OCI-LY3 (cell line): ENCODE data around the gene IRF5.

Experiments used
- H2AFZ ChIP-seq: fragments of 200-600, 300-600 bp; shearing (Covaris generic); 2 replicates; pipeline ENCODE4 v1.6.0; 2014; ENCODE audit warnings: antibody characterized with exemption, low read depth, low read length
- H3K27ac ChIP-seq: fragments of 200-600, 300-600 bp; sonication (generic); 2 replicates; pipeline ENCODE4 v1.5.1; 2014; ENCODE audit warnings: mild to moderate bottlenecking, low read length, moderate library complexity, mixed read lengths
- H3K27me3 ChIP-seq: fragments of 200-600, 300-600 bp; sonication (generic); 2 replicates; pipeline ENCODE4 v1.6.1; 2014; ENCODE audit warnings: low read depth, low read length, mixed read lengths
- H3K36me3 ChIP-seq: fragments of 200-600, 300-600 bp; sonication (generic); replicated peaks from 2 replicates; pipeline ENCODE3; 2014; ENCODE audit warnings: low read depth, low read length, mixed read lengths
- H3K4me1 ChIP-seq: fragments of 300-600, 200-600 bp; sonication (generic); 2 replicates; pipeline ENCODE4 v1.6.1; 2014; ENCODE audit warnings: low read length, mixed read lengths
- H3K4me2 ChIP-seq: fragments of 200-600, 300-600 bp; sonication (generic); 2 replicates; pipeline ENCODE4 v1.6.1; 2014; ENCODE audit warnings: low read length, mixed read lengths
- H3K4me3 ChIP-seq: fragments of 300-600, 200-600 bp; sonication (generic); 2 replicates; pipeline ENCODE4 v1.5.1; 2014; ENCODE audit warnings: antibody characterized with exemption, mild to moderate bottlenecking, low read length, moderate library complexity
- H3K79me2 ChIP-seq: fragments of 300-600, 200-600 bp; shearing (Covaris generic); 2 replicates; pipeline ENCODE4 v1.6.1; 2014; ENCODE audit warnings: mild to moderate bottlenecking, low read length, mixed read lengths
- H3K9ac ChIP-seq: fragments of 300-600, 200-600 bp; shearing (Covaris generic); 2 replicates; pipeline ENCODE4 v1.6.0; 2014; ENCODE audit warnings: mild to moderate bottlenecking, low read length, moderate library complexity
- H3K9me3 ChIP-seq: fragments of 200-600, 300-600 bp; shearing (Covaris generic); 2 replicates; pipeline ENCODE4 v1.6.1; 2014; ENCODE audit warnings: low read length, mixed read lengths; ENCODE audit not compliant: insufficient read depth
- H4K20me1 ChIP-seq: fragments of 200-600, 300-600 bp; sonication (generic); 2 replicates; pipeline ENCODE4 v1.6.1; 2016; ENCODE audit warnings: low read length, mixed read lengths; ENCODE audit not compliant: insufficient read depth
- EZH2phosphoT487 ChIP-seq: fragments of 200-600 bp; shearing (Covaris generic); IDR thresholded peaks from 2 replicates; pipeline ENCODE4 v1.6.1; 2018; ENCODE audit warnings: antibody characterized with exemption, mixed run types, low read depth
- TF ChIP-seq, protein P1 (sequence below): fragments of 200-600, 300-600 bp; sonication (generic); IDR thresholded peaks from 2 replicates; pipeline ENCODE4 v1.5.1; 2014; ENCODE audit warnings: antibody characterized with exemption, low read length, low read depth

The IRF5 gene

DNA sequence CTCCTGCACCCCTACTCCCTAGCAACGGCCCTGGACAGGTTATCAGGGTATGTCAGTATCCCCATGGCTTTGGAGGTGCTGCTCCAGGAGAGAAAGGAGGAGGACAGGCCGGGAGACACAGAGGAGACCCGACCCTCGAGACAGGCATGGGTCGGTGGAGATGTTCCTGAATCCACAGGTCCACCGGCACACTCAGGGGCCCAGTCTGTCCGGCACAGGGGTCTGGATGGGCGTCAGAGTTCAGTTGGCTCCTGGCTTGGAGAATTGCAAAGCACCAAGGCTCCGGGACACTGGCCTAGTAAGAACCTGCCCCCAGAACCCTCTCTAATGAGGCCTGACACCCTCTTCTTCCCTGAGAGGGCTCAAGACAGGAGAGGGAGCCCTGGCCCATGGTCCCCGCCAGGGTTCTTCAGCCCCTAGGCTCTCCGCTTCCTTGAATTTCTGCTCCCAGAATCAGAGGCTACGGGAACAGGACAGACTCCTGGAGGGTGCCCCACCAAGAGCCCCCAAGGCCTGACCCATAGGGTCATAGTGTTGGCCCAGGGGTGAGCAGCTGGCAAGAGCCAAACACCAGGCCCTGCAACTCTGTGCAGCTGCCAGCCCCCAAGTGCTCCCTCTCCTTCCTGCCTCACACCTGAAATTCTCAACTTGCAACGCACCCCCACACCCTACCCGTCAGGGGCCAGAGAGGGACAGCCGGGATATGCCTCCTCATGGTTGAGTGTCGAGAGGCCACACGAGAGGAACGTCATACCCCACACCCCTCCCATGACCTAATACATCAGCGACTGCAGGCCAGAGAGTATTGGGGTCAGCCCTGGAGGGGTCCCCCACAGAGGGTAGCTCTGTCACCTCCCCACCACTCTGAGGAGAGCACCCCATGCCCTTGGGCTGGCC is 5.5 kb upstream of the IRF5 start:
- Histone ChIP-seq H3K4me3 (peak overlapping the region; percentile 61), H3K27me3 (no peaks in the 10 kb centered on the region), H3K4me2 (peak overlapping the region; percentile 98), H3K36me3 (no peaks in the 10 kb centered on the region), H2AFZ (no peak overlapping the region), H3K79me2 (peaks cover 25% of the 10 kb centered on the region), H3K9me3 (no peaks in the 10 kb centered on the region), H3K4me1 (peaks cover 52% of the 10 kb centered on the region), H4K20me1 (no peaks in the 10 kb centered on the region), H3K9ac (peak overlapping the region; percentile 82; the same call in 1 of the 2 replicates), H3K27ac (peak overlapping the region; percentile 89; the same call in 1 of the 2 replicates)
- no peak for TF ChIP-seq EZH2phosphoT487
- TF ChIP-seq, protein P1, sequence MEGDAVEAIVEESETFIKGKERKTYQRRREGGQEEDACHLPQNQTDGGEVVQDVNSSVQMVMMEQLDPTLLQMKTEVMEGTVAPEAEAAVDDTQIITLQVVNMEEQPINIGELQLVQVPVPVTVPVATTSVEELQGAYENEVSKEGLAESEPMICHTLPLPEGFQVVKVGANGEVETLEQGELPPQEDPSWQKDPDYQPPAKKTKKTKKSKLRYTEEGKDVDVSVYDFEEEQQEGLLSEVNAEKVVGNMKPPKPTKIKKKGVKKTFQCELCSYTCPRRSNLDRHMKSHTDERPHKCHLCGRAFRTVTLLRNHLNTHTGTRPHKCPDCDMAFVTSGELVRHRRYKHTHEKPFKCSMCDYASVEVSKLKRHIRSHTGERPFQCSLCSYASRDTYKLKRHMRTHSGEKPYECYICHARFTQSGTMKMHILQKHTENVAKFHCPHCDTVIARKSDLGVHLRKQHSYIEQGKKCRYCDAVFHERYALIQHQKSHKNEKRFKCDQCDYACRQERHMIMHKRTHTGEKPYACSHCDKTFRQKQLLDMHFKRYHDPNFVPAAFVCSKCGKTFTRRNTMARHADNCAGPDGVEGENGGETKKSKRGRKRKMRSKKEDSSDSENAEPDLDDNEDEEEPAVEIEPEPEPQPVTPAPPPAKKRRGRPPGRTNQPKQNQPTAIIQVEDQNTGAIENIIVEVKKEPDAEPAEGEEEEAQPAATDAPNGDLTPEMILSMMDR: no peak

DNA sequence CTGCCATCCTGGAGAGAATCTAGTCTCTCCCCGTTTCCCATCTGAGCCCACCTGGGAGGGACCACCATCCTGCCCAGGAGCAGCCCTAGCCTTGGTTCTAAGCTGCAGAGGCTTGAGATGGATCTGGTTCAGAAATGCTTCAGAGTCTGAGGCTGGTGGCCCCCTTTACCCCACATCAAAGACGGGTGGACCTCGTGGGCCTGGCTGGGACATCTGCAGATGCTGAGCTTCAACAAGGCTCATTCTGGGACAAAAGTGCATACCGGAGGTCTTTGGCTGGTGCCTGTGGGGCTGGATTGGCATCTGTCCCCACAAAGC is 4.9 kb upstream of the IRF5 start:
- Histone ChIP-seq H3K36me3 (no peaks in the 10 kb centered on the region), H2AFZ (peak overlapping the region; percentile 37; the same call in 1 of the 2 replicates), H3K27ac (peak overlapping the region; percentile 89), H3K9ac (peak overlapping the region; percentile 82), H3K79me2 (peaks cover 31% of the 10 kb centered on the region), H3K27me3 (no peaks in the 10 kb centered on the region), H3K4me1 (peaks cover 54% of the 10 kb centered on the region), H4K20me1 (no peaks in the 10 kb centered on the region), H3K4me3 (peak overlapping the region; percentile 61), H3K9me3 (no peaks in the 10 kb centered on the region), H3K4me2 (peak overlapping the region; percentile 98)
- TF ChIP-seq, protein P1: no peak
- no peak for TF ChIP-seq EZH2phosphoT487

DNA sequence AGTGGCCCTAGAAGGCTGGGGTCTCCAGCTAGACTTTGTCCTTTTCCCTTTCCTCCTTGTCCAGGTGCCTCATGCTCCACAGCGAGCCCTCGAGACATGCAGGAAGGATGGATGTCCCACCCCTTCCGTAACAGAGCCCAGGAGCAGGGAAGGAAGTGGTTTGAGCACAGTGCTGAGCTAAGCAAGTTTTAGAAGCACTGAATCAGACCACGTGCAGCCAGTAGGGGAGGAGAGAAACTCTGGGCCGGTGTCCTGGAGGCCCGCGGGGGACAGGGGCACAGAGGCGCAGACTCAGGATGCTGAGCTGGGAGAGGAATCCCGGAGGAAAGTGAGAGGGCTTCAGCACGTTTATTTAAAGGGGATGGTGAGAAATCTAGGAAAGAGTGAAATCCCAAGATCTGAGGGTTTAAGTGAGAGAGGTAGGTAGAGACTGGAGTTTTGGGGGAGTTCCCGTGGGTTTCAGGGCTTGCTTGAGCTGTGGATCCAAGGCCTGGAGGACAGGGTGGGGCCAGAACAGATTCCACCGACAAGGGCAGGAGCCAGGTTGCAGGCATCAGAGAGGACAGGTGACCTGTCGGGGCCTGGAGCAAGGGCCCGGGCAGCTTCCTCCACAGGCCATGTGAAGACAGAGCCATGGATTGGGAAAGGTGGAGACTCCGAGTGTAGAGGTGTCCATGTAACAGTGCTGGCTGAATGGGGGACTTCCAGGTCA is 4.4 kb upstream of the IRF5 start:
- peaks cover 53% of the 10 kb centered on the region for H3K4me1 ChIP-seq
- H3K4me2 ChIP-seq: peak overlapping the region; percentile 98
- peak overlapping the region; percentile 37; the same call in 1 of the 2 replicates for H2AFZ ChIP-seq
- H3K27ac ChIP-seq: peak overlapping the region; percentile 89
- peak overlapping the region; percentile 82 for H3K9ac ChIP-seq
- no peaks in the 10 kb centered on the region for H4K20me1 ChIP-seq
- H3K27me3 ChIP-seq: no peaks in the 10 kb centered on the region
- no peaks in the 10 kb centered on the region for H3K9me3 ChIP-seq
- peaks cover 37% of the 10 kb centered on the region for H3K79me2 ChIP-seq
- peak overlapping the region; percentile 61 for H3K4me3 ChIP-seq
- peaks cover 4% of the 10 kb centered on the region for H3K36me3 ChIP-seq
- TF ChIP-seq, protein P1: no peak
- no peak for TF ChIP-seq EZH2phosphoT487
